Liver (tissue), 3 donors: Measurements from ENCODE around the gene DIS3L2.

Experiments
- CTCF ChIP-seq: fragments of 150-350 bp; IDR thresholded peaks from 2 replicates; pipeline ENCODE4 v1.5.1; 2017; ENCODE audit warnings: improper control_type of control experiment, low read depth, low read length; ENCODE audit not compliant: missing input control
- EGR1 ChIP-seq, 2 donors: IDR thresholded peaks; 2 replicates each; pipeline ENCODE4 v1.6.1; 2016 to 2018; ENCODE audit warnings: antibody characterized with exemption in 2 of 2, low read depth in 2 of 2
- TAF1 ChIP-seq: conservative IDR thresholded peaks from 2 replicates; pipeline ENCODE4 v1.6.1; 2016; ENCODE audit warnings: antibody characterized with exemption, mild to moderate bottlenecking
- YY1 ChIP-seq: IDR thresholded peaks from 2 replicates; pipeline ENCODE4 v1.6.1; 2016; ENCODE audit warnings: antibody characterized with exemption, mild to moderate bottlenecking
- donor health status: healthy.
- donor health status: healthy.

DNA sequence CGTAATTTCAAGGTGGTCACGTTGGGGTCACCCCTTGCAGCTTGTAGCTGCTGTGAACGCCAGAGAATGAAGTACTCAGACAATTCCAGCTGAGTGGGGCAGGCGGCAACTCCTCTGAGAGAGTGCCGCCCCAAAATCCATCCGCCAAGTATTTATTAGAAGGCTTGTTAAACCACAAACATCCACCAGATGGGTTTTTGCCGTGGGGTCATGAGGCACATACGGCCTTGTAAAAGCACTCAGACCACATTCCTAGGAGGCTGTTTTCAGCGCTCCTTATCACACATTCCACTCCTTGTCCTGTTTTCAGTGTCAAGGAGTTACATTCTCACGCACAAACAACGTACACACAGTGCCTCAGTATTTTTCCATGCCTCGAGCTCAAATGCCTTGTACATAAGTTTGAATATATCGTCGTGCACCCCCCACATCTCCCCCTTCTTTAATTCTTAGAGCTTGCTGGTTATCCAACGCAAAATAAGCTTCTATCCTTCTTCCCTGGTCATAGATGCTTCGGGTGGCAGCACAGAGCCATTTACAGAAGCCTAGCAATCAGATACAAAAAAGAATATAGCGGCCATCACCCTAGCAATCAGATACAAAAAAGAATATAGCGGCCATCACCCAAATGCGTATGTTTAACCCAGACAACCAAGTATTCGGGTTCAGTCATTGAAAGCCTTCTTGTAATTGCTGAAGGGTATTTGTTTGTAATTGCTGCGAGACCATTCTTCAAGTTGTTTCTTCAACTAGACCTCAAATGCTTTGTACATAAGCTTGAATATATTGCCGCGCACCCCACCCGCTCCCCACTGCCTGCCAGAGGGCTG is 424.4 kb downstream of the DIS3L2 start:
- no peak for TF ChIP-seq CTCF
- no peak for TF ChIP-seq TAF1
- TF ChIP-seq YY1 = no peak
- no peak for TF ChIP-seq EGR1 (IDR thresholded peaks at IDR 0.05; ENCODE audit: low read depth in 2 of 2)
